HPDE6-E6E7 (cell line): ENCODE results near the gene FCHSD2.
A peak's percentile ranks its signal among the peaks of the same experiment; 100 is the strongest.
"Not testable (repeated sequence)": the region's sequence is repeated elsewhere in the genome, so short reads cannot be mapped to it uniquely, and the experiment has no call there.

Experiments used
- DNase-seq: peaks from one replicate; pipeline ENCODE4 v3.0.0; 2011; ENCODE audit warnings: missing footprints; ENCODE audit errors: extremely low spot score

FCHSD2 gene

DNA sequence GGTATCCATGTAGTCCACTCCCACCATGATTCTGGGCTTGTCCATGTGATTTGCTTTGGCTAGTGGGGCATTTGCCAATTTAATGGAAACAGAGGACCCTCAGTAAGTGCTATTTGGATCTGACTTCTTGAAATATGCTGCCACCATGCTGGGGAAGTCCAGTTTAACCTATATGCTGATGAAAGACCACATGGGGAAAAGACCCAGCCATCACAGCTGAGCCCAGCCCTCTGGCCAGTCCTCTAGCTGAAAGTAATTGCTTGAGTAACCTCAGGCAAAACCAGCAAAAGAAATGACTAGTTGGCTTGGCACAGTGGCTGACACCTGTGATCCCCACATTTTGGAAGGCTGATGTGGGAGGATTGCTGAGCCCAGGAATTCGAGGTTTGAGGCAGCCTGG is 266.4 kb downstream of the FCHSD2 start:
- no peak for DNase-seq

DNA sequence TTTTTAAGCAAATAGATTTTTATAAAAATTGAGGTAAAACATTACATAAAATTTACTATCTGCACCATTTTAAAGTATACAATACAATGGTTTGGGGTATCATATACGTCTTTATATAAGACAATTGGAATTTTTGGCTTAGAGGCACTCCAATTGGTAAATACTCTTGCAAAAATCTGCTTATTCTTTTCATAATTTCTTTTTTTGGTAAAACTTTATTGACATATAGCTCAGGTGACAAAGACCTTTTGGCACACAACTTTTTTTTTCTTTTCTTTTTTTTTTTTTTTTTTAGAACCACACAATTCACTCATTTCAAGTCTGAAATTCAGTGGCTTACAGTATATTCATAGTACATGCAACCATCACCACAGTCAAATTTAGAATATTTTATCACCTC is 270.1 kb downstream of the FCHSD2 start:
- no peak for DNase-seq

DNA sequence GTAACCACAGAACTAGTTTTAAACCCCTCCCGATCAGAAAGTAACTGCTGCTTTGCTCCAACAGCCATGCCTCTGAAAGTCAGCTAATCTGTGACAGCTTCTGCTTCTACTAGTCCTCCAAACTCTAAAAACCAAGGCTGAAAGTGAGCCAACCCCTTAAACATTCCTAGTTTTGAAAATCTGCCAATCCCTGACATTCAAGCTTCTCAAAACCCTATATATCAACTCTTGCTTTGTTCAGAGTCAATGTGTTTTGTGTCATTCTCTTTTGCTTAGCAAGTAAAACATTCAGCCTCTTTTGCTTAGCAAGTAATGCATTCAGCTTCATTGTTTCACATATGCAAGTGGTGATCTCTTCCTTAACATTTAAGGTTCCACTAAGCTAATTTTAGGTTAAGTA is 271.0 kb downstream of the FCHSD2 start:
- DNase-seq, result no peak

DNA sequence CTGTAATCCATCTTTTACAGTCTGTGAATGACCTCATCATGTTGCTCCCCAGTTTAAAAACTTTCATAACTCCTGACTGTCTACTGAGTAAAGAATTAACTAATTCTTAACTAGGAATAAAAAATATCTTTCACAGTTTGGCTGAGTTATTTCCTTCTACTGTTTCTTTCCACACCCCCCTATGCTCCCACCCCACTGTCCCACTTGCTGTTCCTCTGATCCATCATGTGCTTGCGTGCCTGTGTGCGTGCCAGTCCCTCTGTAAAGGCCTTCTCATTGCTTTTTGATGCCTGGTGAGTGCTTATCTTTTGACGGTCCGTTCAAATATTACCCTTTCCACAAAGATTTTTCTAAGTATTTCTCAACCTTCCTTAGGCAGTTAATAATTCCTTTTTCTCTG is 272.3 kb downstream of the FCHSD2 start:
- no peak for DNase-seq

DNA sequence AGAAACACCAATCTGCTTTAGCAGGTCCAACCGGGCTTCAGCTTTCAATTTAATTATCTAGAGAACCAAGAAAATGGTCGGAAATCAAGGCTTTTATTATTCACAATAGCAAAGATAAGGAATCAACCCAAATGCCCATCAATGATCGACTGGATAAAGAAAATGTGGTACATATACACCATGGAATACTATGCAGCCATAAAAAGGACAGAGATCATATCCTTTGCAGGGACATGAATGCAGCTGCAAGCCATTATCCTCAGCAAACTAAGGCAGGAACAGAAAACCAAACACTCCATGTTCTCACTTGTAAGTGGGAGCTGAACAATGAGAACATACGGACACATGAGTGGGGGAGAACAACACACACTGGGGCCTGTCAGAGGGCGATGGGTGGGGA is 274.1 kb downstream of the FCHSD2 start:
- DNase-seq, result no peak

DNA sequence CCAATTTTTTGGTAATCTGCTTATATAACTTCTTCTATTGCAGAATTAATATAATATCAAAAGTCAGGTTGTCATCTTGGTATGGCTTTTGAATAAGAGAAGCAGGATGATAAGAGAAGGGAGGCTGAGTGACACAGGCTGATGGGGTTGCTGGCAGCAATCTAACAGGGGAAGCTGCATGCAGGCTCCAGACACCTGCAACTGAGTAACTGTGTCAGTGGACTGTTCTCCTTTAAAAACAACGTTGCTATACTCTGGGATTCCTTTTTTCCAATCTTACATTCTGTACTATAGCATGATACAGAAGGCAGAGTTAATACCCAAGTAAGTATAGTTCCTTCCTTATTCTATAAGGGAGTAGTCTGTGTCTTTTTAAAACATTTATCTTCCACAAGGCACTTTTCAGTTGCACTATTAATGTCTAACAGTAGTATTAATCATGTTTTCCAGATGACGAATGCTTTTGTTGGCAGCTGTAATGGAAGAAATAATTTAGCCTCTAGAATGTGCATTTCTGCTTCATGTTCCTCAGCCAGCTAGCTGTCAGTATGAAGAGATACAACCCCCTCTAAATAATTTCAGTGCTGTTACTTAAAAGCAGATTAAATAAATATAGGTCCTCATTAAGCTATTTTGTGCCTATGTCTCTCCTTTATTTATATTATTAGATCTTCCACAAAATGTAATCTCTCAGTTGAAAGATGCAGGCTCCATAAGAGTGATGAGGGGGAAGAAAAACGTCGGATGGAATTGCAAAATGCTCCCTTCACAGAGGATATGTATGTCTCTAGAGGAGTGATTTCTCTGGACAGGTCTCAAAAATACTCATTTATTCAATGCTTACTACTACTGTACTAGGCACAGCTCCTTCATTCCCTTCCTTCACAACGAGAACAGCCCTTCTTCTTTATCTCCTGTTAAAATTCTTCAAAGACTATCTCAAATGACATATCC is 277.1 kb downstream of the FCHSD2 start:
- DNase-seq, result no peak

DNA sequence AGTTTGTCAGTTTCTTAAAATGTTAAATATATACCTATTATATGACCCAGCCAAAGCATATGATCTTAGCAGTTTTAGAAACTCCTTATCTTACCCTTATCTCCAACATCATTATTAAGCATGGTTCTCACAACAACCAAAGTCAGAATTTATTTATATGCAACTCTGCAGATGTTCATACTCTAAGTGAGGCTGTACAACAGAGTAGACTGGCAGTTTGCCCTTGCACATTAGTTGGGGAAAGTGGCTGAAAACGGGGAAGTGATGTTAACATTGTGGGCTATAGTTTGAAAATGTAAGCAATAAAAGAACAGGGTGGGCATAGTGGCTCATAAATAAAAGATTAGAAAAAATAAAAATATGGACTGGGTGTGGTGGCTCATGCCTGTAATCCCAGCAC is 278.2 kb downstream of the FCHSD2 start:
- no peak for DNase-seq

DNA sequence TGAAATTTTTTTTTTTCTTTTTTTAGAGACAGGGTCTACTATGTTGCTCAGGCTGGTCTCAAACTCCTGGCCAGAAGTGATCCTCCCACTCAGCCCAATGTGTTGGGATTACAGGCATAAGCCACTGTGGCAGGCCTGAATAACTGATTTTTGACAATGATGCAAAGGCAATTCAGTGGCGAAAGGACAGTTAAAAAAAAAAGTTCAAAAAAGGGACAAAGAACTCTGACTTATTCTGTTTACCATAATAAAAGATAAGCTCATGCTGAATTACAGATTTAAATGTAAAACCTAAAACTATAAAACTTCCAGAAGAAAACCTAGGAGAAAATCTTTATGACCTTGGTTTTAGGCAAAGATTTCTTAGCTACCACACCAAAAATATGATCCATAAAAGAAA is 279.0 kb downstream of the FCHSD2 start:
- DNase-seq, result no peak

DNA sequence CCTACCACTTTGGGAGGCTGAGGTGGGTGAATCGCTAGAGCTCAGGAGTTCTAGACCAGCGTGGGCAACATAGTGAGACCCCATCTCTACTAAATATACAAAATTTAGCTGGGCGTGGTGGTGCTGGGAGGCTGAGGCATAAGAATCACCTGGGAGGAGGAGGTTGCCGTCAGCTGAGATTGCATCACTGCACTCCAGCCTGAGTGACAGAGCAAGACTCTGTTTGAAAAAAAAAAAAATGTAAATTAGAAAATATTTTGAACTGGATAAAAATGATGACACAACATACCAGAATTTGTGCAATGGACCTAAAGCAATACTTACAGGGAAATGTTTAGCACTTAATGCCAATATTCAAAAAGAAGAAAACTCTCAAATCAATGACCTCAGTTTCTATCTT is 281.5 kb downstream of the FCHSD2 start:
- no peak for DNase-seq

DNA sequence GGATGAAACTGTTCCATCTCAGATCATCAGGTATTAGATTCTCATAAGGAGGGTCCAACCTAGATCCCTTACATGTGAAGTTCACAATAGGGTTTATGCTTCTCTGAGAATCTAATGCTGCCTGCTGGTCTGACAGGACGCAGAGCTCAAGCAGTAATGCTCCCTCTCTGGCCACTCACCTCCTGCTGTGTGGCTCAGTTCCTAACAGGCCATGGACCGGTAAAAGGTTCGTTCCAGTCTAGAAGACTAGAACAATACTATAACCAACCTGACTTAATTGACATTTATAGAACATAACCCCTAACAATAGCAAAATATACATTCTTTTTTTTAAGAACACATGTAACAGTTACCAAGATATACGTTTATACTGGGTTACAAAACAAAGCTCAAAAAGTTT is 282.1 kb downstream of the FCHSD2 start:
- DNase-seq, result no peak

DNA sequence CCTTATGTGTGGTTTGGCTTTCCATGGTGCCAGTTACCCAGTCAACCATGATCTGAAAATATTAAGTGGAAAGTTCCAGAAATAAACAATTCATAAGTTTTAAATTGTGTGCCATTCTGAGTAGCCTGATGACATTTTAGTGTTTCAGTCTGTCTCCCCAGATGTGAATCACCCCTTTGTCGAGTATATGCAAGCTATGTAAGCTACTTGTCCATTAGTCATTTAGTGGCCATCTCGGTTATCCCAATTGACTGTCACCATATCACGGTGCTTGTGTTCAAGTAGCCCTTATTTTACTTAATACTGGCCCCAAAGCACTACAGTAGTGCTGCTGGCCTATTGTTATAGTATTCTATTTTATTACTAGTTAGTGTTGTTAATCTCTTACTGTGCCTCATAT is 283.0 kb downstream of the FCHSD2 start:
- DNase-seq, result no peak

DNA sequence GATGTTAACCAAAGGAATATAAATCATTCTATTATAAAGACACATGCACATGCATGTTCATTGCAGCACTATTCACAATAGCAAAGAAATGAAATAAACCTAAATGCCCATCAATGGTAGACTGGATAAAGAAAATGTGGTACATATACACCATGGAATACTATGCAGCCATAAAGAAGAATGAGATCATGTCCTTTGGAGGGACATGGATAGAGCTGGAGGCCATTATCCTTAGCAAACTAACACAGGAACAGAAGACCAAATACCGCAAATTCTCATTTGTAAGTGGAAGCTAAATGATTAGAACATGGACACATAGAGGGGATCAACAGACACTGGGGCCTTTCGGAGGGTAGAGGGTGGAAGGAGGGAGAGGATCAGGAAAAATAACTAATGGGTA is 283.9 kb downstream of the FCHSD2 start:
- not testable (repeated sequence) for DNase-seq

DNA sequence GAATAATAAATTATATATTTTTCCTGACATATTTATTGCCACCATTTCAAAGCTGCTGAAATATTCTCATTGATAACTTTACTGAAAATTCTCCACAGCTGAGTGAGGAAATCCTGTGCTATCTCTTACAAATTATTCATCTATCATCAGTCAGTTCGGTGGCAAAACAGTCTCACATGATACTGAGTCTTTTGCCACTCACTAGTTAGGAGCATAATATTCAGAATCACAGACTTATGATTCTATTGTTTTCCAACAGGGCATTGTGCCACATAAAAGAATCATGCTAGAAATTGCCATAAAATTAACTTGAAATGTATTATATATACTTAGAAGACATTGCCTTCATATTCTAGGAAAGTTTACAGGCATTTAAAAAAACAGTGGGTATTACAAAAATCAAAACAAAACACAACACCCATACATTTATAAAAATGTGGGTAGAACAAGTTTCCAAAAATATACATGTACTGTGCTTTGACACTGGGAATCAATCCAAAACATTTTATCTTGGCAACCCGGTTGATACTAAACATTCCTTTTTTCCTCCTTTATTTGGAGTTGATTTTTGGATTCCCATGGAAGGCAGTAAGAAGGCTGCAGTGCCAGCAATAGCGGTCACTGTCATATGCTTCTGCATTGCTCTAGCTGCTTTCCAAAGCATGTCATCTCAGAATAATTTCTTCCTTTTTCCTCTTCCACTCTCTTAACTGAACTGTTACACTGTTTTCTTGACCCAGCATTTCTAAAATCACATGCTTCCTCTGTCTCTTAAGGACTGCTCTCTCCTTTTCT is 285.4 kb downstream of the FCHSD2 start:
- DNase-seq, result no peak

DNA sequence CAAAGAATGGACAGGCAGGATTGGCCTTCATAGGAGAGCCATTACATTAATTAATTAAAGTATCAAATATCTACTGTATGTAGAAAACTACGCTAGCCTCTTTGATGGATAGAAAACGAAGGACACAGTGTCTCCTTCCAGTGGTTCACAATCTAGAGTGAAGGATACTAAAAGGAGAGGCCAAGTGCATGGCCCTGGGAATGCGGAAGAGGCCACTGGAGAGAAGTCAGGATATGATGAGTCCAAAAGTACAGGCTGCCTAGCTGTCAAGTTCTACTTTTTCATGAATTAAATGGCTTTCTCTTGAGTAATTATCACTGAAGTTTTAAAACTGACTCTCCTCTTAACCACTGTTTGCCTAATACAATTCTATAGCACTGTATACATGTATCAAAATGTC is 286.1 kb downstream of the FCHSD2 start:
- no peak for DNase-seq

DNA sequence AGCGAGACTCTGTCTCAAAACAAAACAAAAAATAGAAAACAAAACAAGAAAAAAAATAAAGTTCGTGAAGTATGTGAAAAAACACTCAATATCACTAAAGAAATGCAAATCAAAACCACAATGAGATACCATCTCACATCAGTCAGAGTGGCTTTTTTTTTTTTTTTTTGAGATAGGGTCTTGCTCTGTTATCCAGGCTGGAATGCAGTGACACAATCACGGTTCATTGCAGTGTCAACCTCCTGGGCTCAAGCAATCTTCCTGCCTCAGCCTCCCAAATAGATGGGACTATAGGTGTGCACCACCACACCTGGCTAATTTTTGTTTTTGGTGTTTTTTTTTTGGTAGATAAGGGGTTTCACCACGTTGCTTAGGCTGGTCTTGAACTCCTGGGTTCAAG is 290.4 kb downstream of the FCHSD2 start:
- DNase-seq, result no peak

DNA sequence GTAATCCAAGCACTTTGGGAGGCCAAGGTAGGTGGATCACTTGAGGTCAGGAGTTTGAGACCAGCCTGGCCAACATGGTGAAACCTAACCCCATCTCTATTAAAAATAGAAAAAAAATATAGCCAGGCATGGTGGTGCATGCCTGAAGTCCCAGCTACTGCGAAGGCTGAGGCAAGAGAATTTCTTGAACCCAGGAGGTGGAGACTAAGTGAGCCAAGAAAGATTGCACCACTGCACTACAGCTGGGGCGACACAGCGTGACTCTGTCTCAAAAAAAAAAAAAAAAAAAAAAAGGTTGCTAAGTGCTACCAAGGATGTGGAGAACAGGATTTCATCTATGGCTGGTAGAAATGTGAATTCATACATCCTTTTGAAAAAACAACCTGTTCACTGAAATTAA is 291.3 kb downstream of the FCHSD2 start:
- no peak for DNase-seq

DNA sequence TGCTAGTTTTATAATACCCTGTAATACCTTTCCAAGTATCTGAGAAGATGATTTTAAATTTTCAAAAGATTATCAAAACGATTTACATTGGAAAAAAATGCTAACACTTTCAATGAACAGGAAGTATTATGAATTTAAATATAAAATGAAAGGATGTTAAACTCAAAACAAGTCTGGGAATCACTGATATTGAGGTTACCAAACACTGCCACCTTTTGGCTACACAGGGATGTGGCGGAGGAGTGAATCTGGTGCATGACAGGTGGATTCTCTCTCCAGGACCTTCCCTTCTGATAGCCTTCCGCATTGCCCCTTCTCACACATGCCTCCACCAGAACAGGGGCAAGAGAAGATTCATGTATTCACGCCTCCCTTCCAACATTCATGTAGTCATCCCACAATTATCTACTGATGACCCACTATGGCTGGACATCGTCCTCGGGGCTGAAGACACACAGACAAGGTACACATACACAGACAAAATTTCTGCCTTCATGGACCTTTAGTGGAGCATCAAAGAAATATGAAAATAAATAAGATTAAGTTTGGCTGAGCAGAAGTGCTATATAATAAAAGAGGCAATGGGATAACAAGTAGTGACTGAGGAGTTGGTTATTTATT is 293.2 kb downstream of the FCHSD2 start:
- peak; percentile 28 for DNase-seq

DNA sequence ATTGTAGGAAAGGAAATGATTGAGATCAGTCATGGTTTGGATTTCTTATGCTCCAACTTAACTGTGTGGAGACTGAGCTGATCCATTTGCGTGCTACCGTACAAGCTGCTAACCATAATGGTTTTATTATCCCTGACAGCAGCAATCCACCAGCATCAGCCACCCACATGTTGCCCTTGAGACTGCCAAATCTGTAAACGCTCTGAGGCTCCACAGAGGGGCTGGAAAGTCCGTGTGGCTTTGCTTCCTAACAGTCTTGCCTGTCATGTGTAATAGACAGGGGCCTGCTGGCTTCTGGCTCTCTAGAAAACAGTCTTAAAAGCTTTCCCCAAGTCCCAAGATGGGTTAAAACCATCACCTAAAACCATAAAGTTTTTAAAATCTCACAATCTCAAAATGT is 297.8 kb downstream of the FCHSD2 start:
- DNase-seq, result no peak

DNA sequence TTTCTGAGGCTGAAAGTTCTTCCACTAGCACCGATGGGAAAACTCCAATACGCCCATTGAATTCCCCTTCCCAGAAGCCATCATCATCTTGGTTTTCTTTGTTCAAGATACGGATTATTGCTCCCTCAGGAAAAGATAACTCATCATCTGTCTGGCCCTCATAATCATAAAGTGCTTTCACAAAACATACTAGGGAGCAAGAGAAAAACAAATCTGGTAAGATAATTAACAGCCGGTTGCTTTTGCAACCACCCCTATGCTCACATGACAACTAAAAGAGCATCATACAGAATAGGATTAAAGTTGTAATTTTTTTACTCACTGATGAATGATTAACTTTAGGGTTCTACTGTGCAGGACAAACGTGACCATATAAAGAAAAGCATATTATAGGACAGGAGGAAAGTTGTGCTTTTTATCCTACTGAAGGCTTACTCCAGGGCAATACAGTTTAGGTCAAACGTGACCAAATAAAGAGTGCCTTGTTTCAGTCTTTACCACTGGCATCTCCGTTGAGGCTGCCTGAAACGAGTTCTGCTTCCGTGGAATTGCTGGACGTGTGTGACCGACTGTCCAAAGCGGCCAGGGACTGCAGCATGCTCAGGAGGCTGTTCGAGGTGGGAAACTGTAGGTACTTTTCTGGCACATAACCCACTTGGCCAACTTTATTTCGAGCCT is 299.3 kb downstream of the FCHSD2 start:
- no peak for DNase-seq

DNA sequence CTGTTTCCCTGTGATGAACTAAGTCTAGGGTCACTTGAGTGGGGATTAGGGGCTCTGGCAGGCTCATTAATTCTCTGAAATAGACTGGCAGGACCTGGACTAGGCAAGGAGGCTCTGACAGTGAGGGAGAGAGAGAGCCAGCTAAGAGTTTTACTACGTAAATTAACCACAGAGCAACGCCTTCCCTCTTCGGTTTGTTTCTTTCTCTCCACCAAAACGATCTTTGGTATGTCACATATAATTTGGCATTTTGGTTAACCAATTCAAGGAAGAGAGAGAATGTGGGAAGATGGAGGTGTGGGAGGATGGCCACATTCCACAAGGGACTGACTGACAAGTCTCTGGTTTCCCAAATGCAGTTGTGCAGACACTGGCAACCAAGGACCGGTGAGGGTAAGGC is 300.0 kb downstream of the FCHSD2 start:
- no peak for DNase-seq

DNA sequence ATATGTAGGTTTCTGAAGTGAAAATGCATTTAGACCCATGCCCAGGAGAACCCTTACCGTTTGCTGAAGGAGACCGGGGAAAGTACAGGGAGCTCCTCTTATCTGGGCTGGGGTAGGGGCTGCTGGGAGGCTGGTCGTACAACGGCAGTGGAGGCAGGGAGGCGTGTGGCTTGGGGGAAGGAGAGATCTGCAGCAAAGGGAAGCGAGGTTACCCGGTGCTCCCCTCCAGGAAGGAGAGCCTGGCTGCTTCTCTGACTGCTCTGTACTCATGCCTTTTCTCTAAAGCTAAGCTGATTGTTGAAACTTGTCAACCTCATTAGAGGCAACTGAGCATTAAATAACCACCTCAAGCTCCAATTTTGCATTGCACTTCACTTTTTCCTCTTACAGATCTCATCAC is 300.7 kb downstream of the FCHSD2 start:
- no peak for DNase-seq

DNA sequence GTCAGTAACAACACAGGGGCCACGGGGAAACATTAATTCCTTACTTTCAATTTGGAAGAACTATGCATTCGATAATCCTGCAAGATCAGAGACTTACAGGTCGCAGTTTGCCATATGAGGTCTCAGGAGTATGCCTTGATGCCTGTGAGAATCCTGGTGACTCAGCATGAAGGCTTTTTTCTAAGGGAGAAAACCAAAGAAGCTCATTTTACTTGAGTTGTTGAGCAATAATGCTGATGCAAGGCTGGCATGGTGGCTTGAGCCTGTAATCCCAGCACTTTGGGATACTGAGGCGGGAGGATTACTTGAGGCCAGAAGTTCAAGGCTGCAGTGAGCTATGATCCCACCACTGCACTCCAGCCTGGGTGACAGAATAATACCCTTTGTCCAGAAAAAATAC is 301.3 kb downstream of the FCHSD2 start:
- peak; percentile 32 for DNase-seq
